Middle frontal gyrus (tissue), 1 donor: ENCODE measurements around the gene MED27.

Experiments
- DNase-seq: peaks from one replicate; pipeline ENCODE4 v3.0.0-alpha.2; 2015; ENCODE audit warnings: low spot score; ENCODE audit errors: extremely low spot score

MED27 gene

GRCh38 chr9:131815970-131816873 is 263.4 kb downstream of the MED27 start:
- DNase-seq = no peak

- DNase-seq = no peak
Measured at GRCh38 chr9:131814707-131815106, 265.0 kb downstream of the MED27 start.

- no peak for DNase-seq
Measured at GRCh38 chr9:131813116-131813515, 266.6 kb downstream of the MED27 start.

- no peak for DNase-seq
Measured at GRCh38 chr9:131812116-131812790, 267.4 kb downstream of the MED27 start.

GRCh38 chr9:131811405-131811804 is 268.3 kb downstream of the MED27 start:
- no peak for DNase-seq

- no peak for DNase-seq
Measured at GRCh38 chr9:131810351-131811170, 269.1 kb downstream of the MED27 start.
